ENCODE results near the gene YPEL5. TPM values are rescaled to one million over a fixed set of nuclear protein-coding genes. Genes with fewer than 3 reads are reported as not detected.

Gene YPEL5
- total RNA-seq (2022; extraction: Qiagen RNA extraction), result 47.3 to 52.1 TPM (median 49.0 TPM) in 5 replicates

DNA sequence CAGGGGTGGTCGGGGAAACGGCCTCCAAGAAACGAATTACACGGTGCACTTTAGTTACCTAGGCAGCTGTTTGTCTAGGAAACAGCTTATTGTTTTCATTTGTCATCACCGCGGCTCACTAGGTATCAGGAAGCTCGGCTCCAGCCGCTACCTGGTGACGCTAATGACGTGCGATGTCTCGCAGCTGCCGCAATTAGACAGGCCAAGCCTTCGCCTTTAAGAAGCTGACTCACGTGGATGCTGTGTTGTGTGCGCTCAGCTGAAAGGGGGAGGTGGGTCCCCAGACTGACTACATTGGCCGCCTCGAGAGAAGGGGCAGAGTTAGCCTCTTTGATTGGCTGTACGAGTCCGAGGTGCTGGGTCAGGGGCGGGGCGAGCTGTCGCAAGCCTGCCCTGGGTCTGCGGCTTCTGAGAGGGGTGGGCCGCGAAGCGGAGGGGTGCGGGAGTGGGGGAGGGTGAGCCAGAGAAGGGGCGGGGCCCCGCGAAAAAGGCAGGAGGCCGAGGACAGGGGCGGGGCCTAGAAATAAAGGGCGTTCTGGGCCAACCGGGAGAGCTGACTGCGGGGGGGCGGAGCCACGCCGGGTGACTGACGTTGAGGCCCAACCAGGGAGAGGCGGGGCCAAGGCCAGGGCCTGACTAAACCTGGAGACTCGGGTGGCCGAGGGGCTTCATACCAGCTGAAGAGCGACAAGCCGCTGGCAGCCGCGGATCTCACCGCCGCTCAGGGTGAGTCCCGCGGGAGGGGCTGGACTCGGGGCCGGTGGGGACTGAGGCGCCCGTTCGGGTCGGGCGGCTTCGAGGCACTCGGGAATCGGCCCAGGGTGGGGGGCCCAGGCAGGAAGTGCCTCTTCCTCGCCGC is at the start of gene YPEL5:
TSS of gene YPEL5 (plus strand) at position 671 of the 859 bp plus-strand sequence. CDS start 9,645 bp downstream, outside the sequence.

Other genes starting within 250 kb of the YPEL5 start
- gene ALK, start 225.4 kb upstream of the YPEL5 start, total RNA-seq (2022; extraction: Qiagen RNA extraction), result not detected in 5 replicates
- gene LBH, start 84.5 kb downstream of the YPEL5 start, total RNA-seq (2022; extraction: Qiagen RNA extraction), result 87.8 to 151 TPM (median 118 TPM) in 5 replicates